HepG2 (cell line): Measurements from ENCODE around the gene FAM72C.
"Not testable (repeated sequence)": the region's sequence is repeated elsewhere in the genome, so short reads cannot be mapped to it uniquely, and the experiment has no call there.

ENCODE experiments used
- CBX5 ChIP-seq: sonication (generic); formaldehyde crosslinking; IDR thresholded peaks from 2 replicates; pipeline ENCODE4 v1.4.0; 2020; ENCODE audit warnings: missing genetic modification reagents, borderline replicate concordance
- CEBPB ChIP-seq: IDR thresholded peaks from 2 replicates; pipeline ENCODE4 v1.6.1; 2011; ENCODE audit warnings: low read depth, low read length, improper control_type of control experiment, borderline replicate concordance
- ELF1 ChIP-seq: sonication (generic); formaldehyde crosslinking; IDR thresholded peaks from 2 replicates; pipeline ENCODE4 v1.4.0; 2020; ENCODE audit warnings: missing genetic modification reagents
- HDAC2 ChIP-seq: sonication (generic); formaldehyde crosslinking; IDR thresholded peaks from 2 replicates; pipeline ENCODE4 v1.4.0; 2020; ENCODE audit warnings: missing genetic modification reagents
- KLF9 ChIP-seq: IDR thresholded peaks from 2 replicates; pipeline ENCODE4 v1.6.1; 2016; ENCODE audit warnings: low read depth
- NFIC ChIP-seq: IDR thresholded peaks from 2 replicates; pipeline ENCODE4 v1.6.1; 2012; ENCODE audit warnings: mild to moderate bottlenecking, low read length, inconsistent platforms
- NR3C1 ChIP-seq: sonication (generic); formaldehyde crosslinking; IDR thresholded peaks from 2 replicates; pipeline ENCODE4 v1.4.0; 2020; ENCODE audit warnings: missing genetic modification reagents
- POLR2AphosphoS5 ChIP-seq: IDR thresholded peaks from 2 replicates; pipeline ENCODE4 v1.6.1; 2012; ENCODE audit warnings: low read depth, low read length
- TCF7L2 ChIP-seq: IDR thresholded peaks from 2 replicates; pipeline ENCODE4 v1.6.1; 2011; ENCODE audit warnings: mild to moderate bottlenecking, low read depth, low read length, moderate library complexity
- USF2 ChIP-seq, 2 experiments: sonication (generic) in 1 of 2; formaldehyde crosslinking in 1 of 2; IDR thresholded peaks; 2 replicates each; pipeline versions ENCODE4 v1.5.1 to v1.6.1; 2011 to 2020; ENCODE audit warnings: borderline replicate concordance in 1 of 2, low read depth in 1 of 2, low read length in 1 of 2, mild to moderate bottlenecking in 1 of 2, missing genetic modification reagents in 1 of 2, moderate library complexity in 1 of 2
- ZFX ChIP-seq: sonication (generic); formaldehyde crosslinking; IDR thresholded peaks from 2 replicates; pipeline ENCODE4 v1.4.0; 2020; ENCODE audit warnings: mild to moderate bottlenecking, low read depth, missing genetic modification reagents, moderate library complexity
- ZNF274 ChIP-seq: sonication (generic); formaldehyde crosslinking; IDR thresholded peaks from 2 replicates; pipeline ENCODE4 v1.5.1; 2020; ENCODE audit warnings: mild to moderate bottlenecking, missing genetic modification reagents
- ZNF3 ChIP-seq: IDR thresholded peaks from 2 replicates; pipeline ENCODE4 v1.7.0; 2017; ENCODE audit warnings: inconsistent platforms
- TF ChIP-seq, protein P1 (sequence below): sonication (generic); formaldehyde crosslinking; IDR thresholded peaks from 2 replicates; pipeline ENCODE4 v1.5.0; 2020; ENCODE audit warnings: mild to moderate bottlenecking, missing genetic modification reagents, moderate library complexity

- TF ChIP-seq, protein P1, sequence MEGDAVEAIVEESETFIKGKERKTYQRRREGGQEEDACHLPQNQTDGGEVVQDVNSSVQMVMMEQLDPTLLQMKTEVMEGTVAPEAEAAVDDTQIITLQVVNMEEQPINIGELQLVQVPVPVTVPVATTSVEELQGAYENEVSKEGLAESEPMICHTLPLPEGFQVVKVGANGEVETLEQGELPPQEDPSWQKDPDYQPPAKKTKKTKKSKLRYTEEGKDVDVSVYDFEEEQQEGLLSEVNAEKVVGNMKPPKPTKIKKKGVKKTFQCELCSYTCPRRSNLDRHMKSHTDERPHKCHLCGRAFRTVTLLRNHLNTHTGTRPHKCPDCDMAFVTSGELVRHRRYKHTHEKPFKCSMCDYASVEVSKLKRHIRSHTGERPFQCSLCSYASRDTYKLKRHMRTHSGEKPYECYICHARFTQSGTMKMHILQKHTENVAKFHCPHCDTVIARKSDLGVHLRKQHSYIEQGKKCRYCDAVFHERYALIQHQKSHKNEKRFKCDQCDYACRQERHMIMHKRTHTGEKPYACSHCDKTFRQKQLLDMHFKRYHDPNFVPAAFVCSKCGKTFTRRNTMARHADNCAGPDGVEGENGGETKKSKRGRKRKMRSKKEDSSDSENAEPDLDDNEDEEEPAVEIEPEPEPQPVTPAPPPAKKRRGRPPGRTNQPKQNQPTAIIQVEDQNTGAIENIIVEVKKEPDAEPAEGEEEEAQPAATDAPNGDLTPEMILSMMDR, result not testable (repeated sequence)
- not testable (repeated sequence) for TF ChIP-seq TCF7L2; CEBPB; CBX5 (CRISPR knock-in tag); ZFX (CRISPR knock-in tag); ZNF3 (CRISPR knock-in tag); POLR2AphosphoS5; NFIC; NR3C1; ELF1 (CRISPR knock-in tag); KLF9 (CRISPR knock-in tag); ZNF274; USF2 (IDR thresholded peaks at IDR 0.05; ENCODE audit: low read depth, low read length); USF2 (CRISPR knock-in tag; IDR thresholded peaks at IDR 0.05; ENCODE audit: borderline replicate concordance); HDAC2 (CRISPR knock-in tag)
Measured at GRCh38 chr1:143942238-143942860, 29.4 kb downstream of the FAM72C start.
